Measurements from ENCODE around the gene LMX1A. TPM values are rescaled to one million over a fixed set of nuclear protein-coding genes. Genes with fewer than 3 reads are reported as not detected.

Gene LMX1A
- total and polyA plus RNA-seq, 2 donors (not counting 1 experiment from before 2014, with no cell fraction given), result not detected

GRCh38 chr1:165356876-165357275 is 361 bp upstream of the LMX1A start:
- H3K36me3 ChIP-seq (replicated peaks in 1 of 2; ENCODE audit: control extremely low read depth in 1 of 2, control insufficient read depth in 1 of 2, extremely low read depth in 1 of 2, insufficient read depth in 2 of 2, low read length in 1 of 2), result no peaks in the 10 kb centered on the region
- intact Hi-C loops (cut with micrococcal nuclease), result no loop called here
- H4K20me1 ChIP-seq (ENCODE audit: control insufficient read depth, insufficient read depth, low read length, poor library complexity, severe bottlenecking), result no peaks in the 10 kb centered on the region
- Mint-ChIP-seq H3K27ac (no peak overlapping the region), H3K27me3 (peaks cover 76% of the 10 kb centered on the region), H3K9me3 (ENCODE audit: insufficient read depth) (no peaks in the 10 kb centered on the region), H3K4me1 (peaks cover 5% of the 10 kb centered on the region), H3K4me3 (no peak overlapping the region)
- CTCF ChIA-PET, result interaction anchor here (3.0 kb wide), 1 partner anchor 10 kb away, joined by 13 read pairs; no protein-coding TSS in a partner anchor
- no peak overlapping the region for H2AFZ ChIP-seq (ENCODE audit: insufficient read depth, low read depth, low read length, poor library complexity, severe bottlenecking)
- no peaks in the 10 kb centered on the region for H3K79me2 ChIP-seq (ENCODE audit: control insufficient read depth, insufficient read depth, low read length)
- H3K27ac ChIP-seq (ENCODE audit: low read length in 2 of 2), result no peak overlapping the region
- H3K4me2 ChIP-seq (replicated peaks; ENCODE audit: low read depth, low read length, poor library complexity, severe bottlenecking), result no peak overlapping the region
- H3K9me3 ChIP-seq (ENCODE audit: control extremely low read depth in 1 of 3, control insufficient read depth in 2 of 3, insufficient read depth in 1 of 3, low read length in 2 of 3), result peaks cover 0 to 21% (median 0%) of the 10 kb centered on the region in 3 donors
- TF ChIP-seq EZH2 (IDR thresholded peaks at IDR 0.05; ENCODE audit: borderline replicate concordance, insufficient read depth, low read depth, low read length, poor library complexity, severe bottlenecking), result no peak
- TF ChIP-seq CTCF (IDR thresholded peaks at IDR 0.05), result no peak
- WGBS (ENCODE audit: insufficient coverage), result 5% methylated on average over 23 of the region's 25 CpGs
- ATAC-seq (ENCODE audit: low read depth) (no peak), DNase-seq (no peak)
- no peak overlapping the region for H3K4me3 ChIP-seq (ENCODE audit: control extremely low read depth in 1 of 5, extremely low read depth in 1 of 5, insufficient read depth in 1 of 5, low read depth in 2 of 5, low read length in 4 of 5)
- peaks cover 0 to 5% of the 10 kb centered on the region in 2 donors for H3K4me1 ChIP-seq (ENCODE audit: control insufficient read depth in 2 of 2, insufficient read depth in 2 of 2, low read length in 2 of 2)
- POLR2A ChIA-PET, result no interaction called here
- peaks cover 0 to 66% (median 39%) of the 10 kb centered on the region in 4 experiments for H3K27me3 ChIP-seq (replicated peaks in 1 of 4; ENCODE audit: control extremely low read depth in 1 of 4, control insufficient read depth in 3 of 4, insufficient read depth in 4 of 4, low read length in 3 of 4)
- H3K9ac ChIP-seq (ENCODE audit: low read length), result no peak overlapping the region

- H3K4me1 Mint-ChIP-seq, result peaks cover 5% of the 10 kb centered on the region
- H3K27me3 Mint-ChIP-seq, result peaks cover 78% of the 10 kb centered on the region
- intact Hi-C loops (cut with micrococcal nuclease), result no loop called here
- DNase-seq, result no peak
- Histone ChIP-seq H3K9me3 (ENCODE audit: control extremely low read depth in 1 of 3, control insufficient read depth in 2 of 3, insufficient read depth in 1 of 3, low read length in 2 of 3) (peaks cover 0 to 21% (median 0%) of the 10 kb centered on the region in 3 donors), H2AFZ (ENCODE audit: insufficient read depth, low read depth, low read length, poor library complexity, severe bottlenecking) (no peak overlapping the region), H3K4me3 (ENCODE audit: control extremely low read depth in 1 of 5, extremely low read depth in 1 of 5, insufficient read depth in 1 of 5, low read depth in 2 of 5, low read length in 4 of 5) (no peak overlapping the region), H3K36me3 (replicated peaks in 1 of 2; ENCODE audit: control extremely low read depth in 1 of 2, control insufficient read depth in 1 of 2, extremely low read depth in 1 of 2, insufficient read depth in 2 of 2, low read length in 1 of 2) (no peaks in the 10 kb centered on the region), H3K27ac (ENCODE audit: low read length in 2 of 2) (no peak overlapping the region), H3K79me2 (ENCODE audit: control insufficient read depth, insufficient read depth, low read length) (no peaks in the 10 kb centered on the region), H3K4me1 (ENCODE audit: control insufficient read depth in 2 of 2, insufficient read depth in 2 of 2, low read length in 2 of 2) (peaks cover 0 to 5% of the 10 kb centered on the region in 2 donors), H4K20me1 (ENCODE audit: control insufficient read depth, insufficient read depth, low read length, poor library complexity, severe bottlenecking) (no peaks in the 10 kb centered on the region), H3K27me3 (replicated peaks in 1 of 4; ENCODE audit: control extremely low read depth in 1 of 4, control insufficient read depth in 3 of 4, insufficient read depth in 4 of 4, low read length in 3 of 4) (peaks cover 0 to 68% (median 39%) of the 10 kb centered on the region in 4 experiments), H3K9ac (ENCODE audit: low read length) (no peak overlapping the region), H3K4me2 (replicated peaks; ENCODE audit: low read depth, low read length, poor library complexity, severe bottlenecking) (no peak overlapping the region)
- ChIA-PET CTCF (interaction anchor here (3.0 kb wide), 1 partner anchor 11 kb away, joined by 13 read pairs; no protein-coding TSS in a partner anchor), POLR2A (no interaction called here)
- WGBS (ENCODE audit: insufficient coverage), result 7% methylated on average over 42 of the region's 53 CpGs
- TF ChIP-seq EZH2 (IDR thresholded peaks at IDR 0.05; ENCODE audit: borderline replicate concordance, insufficient read depth, low read depth, low read length, poor library complexity, severe bottlenecking) (no peak), CTCF (IDR thresholded peaks at IDR 0.05) (no peak)
- no peak overlapping the region for H3K27ac Mint-ChIP-seq
- no peak overlapping the region for H3K4me3 Mint-ChIP-seq
- H3K9me3 Mint-ChIP-seq (ENCODE audit: insufficient read depth), result no peaks in the 10 kb centered on the region
- no peak for ATAC-seq (ENCODE audit: low read depth)
Measured at GRCh38 chr1:165355139-165355976, 1.2 kb downstream of the LMX1A start.

All from B cell (primary cell).